Measurements from ENCODE around the gene SMG1.

GRCh38 chr16:18797746-18798145 is 128.5 kb downstream of the SMG1 start:
- no peak for TF ChIP-seq CTCF (IDR thresholded peaks at IDR 0.05; ENCODE audit: poor library complexity)
- TF ChIP-seq EZH2 (IDR thresholded peaks at IDR 0.05; ENCODE audit: borderline replicate concordance): no peak

Data from hepatocyte (in vitro differentiated cells).